Measurements from ENCODE around the gene AHCYL2.
"Not testable (repeated sequence)": the region's sequence is repeated elsewhere in the genome, so short reads cannot be mapped to it uniquely, and the experiment has no call there.

The AHCYL2 gene

GRCh38 chr7:129240119-129240820, 15.4 kb downstream of the AHCYL2 start:
- no peak for DNase-seq (ENCODE audit: low read depth in 1 of 2, low spot score in 1 of 2)

GRCh38 chr7:129244220-129244619, 19.4 kb downstream of the AHCYL2 start:
- no peak for DNase-seq (ENCODE audit: low read depth in 1 of 2, low spot score in 1 of 2)

- DNase-seq (ENCODE audit: low read depth in 1 of 2, low spot score in 1 of 2) = no peak
These were observed 20.7 kb downstream of the AHCYL2 start for GRCh38 chr7:129245533-129245932.

GRCh38 chr7:129247087-129247486, 22.3 kb downstream of the AHCYL2 start:
- DNase-seq (ENCODE audit: low read depth in 1 of 2, low spot score in 1 of 2) = no peak

GRCh38 chr7:129252128-129252527, 27.3 kb downstream of the AHCYL2 start:
- DNase-seq (ENCODE audit: low read depth in 1 of 2, low spot score in 1 of 2) = no peak

- not testable (repeated sequence) for DNase-seq (ENCODE audit: low read depth in 1 of 2, low spot score in 1 of 2)
These were observed 27.8 kb downstream of the AHCYL2 start for GRCh38 chr7:129252603-129253002.

- DNase-seq (ENCODE audit: low read depth in 1 of 2, low spot score in 1 of 2) = no peak
These were observed 31.0 kb downstream of the AHCYL2 start for GRCh38 chr7:129255800-129256199.

- no peak for DNase-seq (ENCODE audit: low read depth in 1 of 2, low spot score in 1 of 2)
These were observed 31.4 kb downstream of the AHCYL2 start for GRCh38 chr7:129256221-129256620.

GRCh38 chr7:129257168-129257567, 32.3 kb downstream of the AHCYL2 start:
- no peak for DNase-seq (ENCODE audit: low read depth in 1 of 2, low spot score in 1 of 2)

- DNase-seq (ENCODE audit: low read depth in 1 of 2, low spot score in 1 of 2) = no peak
These were observed 34.0 kb downstream of the AHCYL2 start for GRCh38 chr7:129258649-129259389.

- no peak for DNase-seq (ENCODE audit: low read depth in 1 of 2, low spot score in 1 of 2)
These were observed 37.5 kb downstream of the AHCYL2 start for GRCh38 chr7:129262324-129262723.

- no peak for DNase-seq (ENCODE audit: low read depth in 1 of 2, low spot score in 1 of 2)
These were observed 38.3 kb downstream of the AHCYL2 start for GRCh38 chr7:129263168-129263567.

- DNase-seq (ENCODE audit: low read depth in 1 of 2, low spot score in 1 of 2) = no peak
These were observed 39.7 kb downstream of the AHCYL2 start for GRCh38 chr7:129264534-129264933.

- no peak for DNase-seq (ENCODE audit: low read depth in 1 of 2, low spot score in 1 of 2)
These were observed 40.5 kb downstream of the AHCYL2 start for GRCh38 chr7:129265328-129265727.

GRCh38 chr7:129266181-129266580, 41.4 kb downstream of the AHCYL2 start:
- DNase-seq (ENCODE audit: low read depth in 1 of 2, low spot score in 1 of 2) = no peak

- no peak for DNase-seq (ENCODE audit: low read depth in 1 of 2, low spot score in 1 of 2)
These were observed 45.2 kb downstream of the AHCYL2 start for GRCh38 chr7:129270077-129270476.

GRCh38 chr7:129271500-129272355, 46.9 kb downstream of the AHCYL2 start:
- DNase-seq (ENCODE audit: low read depth in 1 of 2, low spot score in 1 of 2) = peak; percentile 21 to 75

GRCh38 chr7:129273936-129274335, 49.1 kb downstream of the AHCYL2 start:
- no peak for DNase-seq (ENCODE audit: low read depth in 1 of 2, low spot score in 1 of 2)

GRCh38 chr7:129277629-129278028, 52.8 kb downstream of the AHCYL2 start:
- no peak for DNase-seq (ENCODE audit: low read depth in 1 of 2, low spot score in 1 of 2)

- DNase-seq (ENCODE audit: low read depth in 1 of 2, low spot score in 1 of 2) = no peak
These were observed 53.9 kb downstream of the AHCYL2 start for GRCh38 chr7:129278688-129279087.

- no peak for DNase-seq (ENCODE audit: low read depth in 1 of 2, low spot score in 1 of 2)
These were observed 54.9 kb downstream of the AHCYL2 start for GRCh38 chr7:129279757-129280156.

GRCh38 chr7:129281163-129281562, 56.3 kb downstream of the AHCYL2 start:
- no peak for DNase-seq (ENCODE audit: low read depth in 1 of 2, low spot score in 1 of 2)

Measured in activated CD4-positive, alpha-beta T cell treated with anti-CD3 and anti-CD28 coated beads, Interleukin-2, amount 50 U/mL, for 24 hours (primary cell).